H9 (cell line): ENCODE data around the gene ZCCHC7. TPM values are rescaled to one million over a fixed set of nuclear protein-coding genes. Genes with fewer than 3 reads are reported as not detected.

ENCODE experiments used
- DNase-seq: peaks from one replicate; pipeline ENCODE4 v3.0.0-alpha.2; 2017
- H2AFZ ChIP-seq: one replicate; pipeline ENCODE4 v1.6.1; 2013; ENCODE audit warnings: mild to moderate bottlenecking, low read length, control low read depth, moderate library complexity
- H2AK5ac ChIP-seq: 2 replicates; pipeline ENCODE4 v1.6.1; 2013; ENCODE audit warnings: low read length, control low read depth, mixed read lengths; ENCODE audit not compliant: insufficient read length
- H2BK120ac ChIP-seq: one replicate; pipeline ENCODE4 v1.6.1; 2013; ENCODE audit warnings: low read depth, mild to moderate bottlenecking, low read length, control low read depth, inconsistent platforms; ENCODE audit not compliant: poor library complexity, severe bottlenecking
- H2BK12ac ChIP-seq: 2 replicates; pipeline ENCODE4 v1.6.1; 2013; ENCODE audit warnings: low read length, control low read depth, mixed read lengths, low read depth; ENCODE audit not compliant: insufficient read length
- H2BK15ac ChIP-seq: 2 replicates; pipeline ENCODE4 v1.6.1; 2013; ENCODE audit warnings: low read depth, low read length, control low read depth
- H2BK20ac ChIP-seq: one replicate; pipeline ENCODE4 v1.6.1; 2013; ENCODE audit warnings: low read depth, mild to moderate bottlenecking, low read length, control low read depth, inconsistent platforms; ENCODE audit not compliant: poor library complexity, severe bottlenecking
- H2BK5ac ChIP-seq: 2 replicates; pipeline ENCODE4 v1.6.1; 2013; ENCODE audit warnings: low read length, control low read depth, mixed read lengths; ENCODE audit not compliant: insufficient read length
- H3K14ac ChIP-seq: 2 replicates; pipeline ENCODE4 v1.6.1; 2013; ENCODE audit warnings: low read length, control low read depth; ENCODE audit not compliant: insufficient read depth
- H3K18ac ChIP-seq: 2 replicates; pipeline ENCODE4 v1.6.1; 2013; ENCODE audit warnings: low read depth, mild to moderate bottlenecking, mixed read lengths, low read length, control low read depth; ENCODE audit not compliant: insufficient read length
- H3K23ac ChIP-seq: 2 replicates; pipeline ENCODE4 v1.6.1; 2013; ENCODE audit warnings: low read length, control low read depth, mixed read lengths, low read depth; ENCODE audit not compliant: insufficient read length
- H3K23me2 ChIP-seq: 2 replicates; pipeline ENCODE4 v1.6.1; 2013; ENCODE audit warnings: low read depth, mild to moderate bottlenecking, mixed read lengths, low read length, control low read depth; ENCODE audit not compliant: insufficient read length, poor library complexity, severe bottlenecking
- H3K27ac ChIP-seq: 2 replicates; pipeline ENCODE4 v1.5.1; 2013; ENCODE audit warnings: low read length, control low read depth, mixed read lengths, low read depth; ENCODE audit not compliant: insufficient read length
- H3K27me3 ChIP-seq: 2 replicates; pipeline ENCODE4 v1.6.1; 2013; ENCODE audit warnings: low read length, control low read depth, inconsistent platforms; ENCODE audit not compliant: insufficient read depth
- H3K4ac ChIP-seq: 2 replicates; pipeline ENCODE4 v1.6.1; 2013; ENCODE audit warnings: low read depth, mild to moderate bottlenecking, control low read depth, inconsistent platforms, low read length, moderate library complexity
- H3K4me1 ChIP-seq: 2 replicates; pipeline ENCODE4 v1.6.1; 2013; ENCODE audit warnings: low read length, control low read depth, inconsistent platforms; ENCODE audit not compliant: insufficient read depth
- H3K4me2 ChIP-seq: 2 replicates; pipeline ENCODE4 v1.6.1; 2013; ENCODE audit warnings: low read length, control low read depth, mixed read lengths; ENCODE audit not compliant: insufficient read length, insufficient read depth
- H3K56ac ChIP-seq: 2 replicates; pipeline ENCODE4 v1.6.1; 2013; ENCODE audit warnings: low read depth, mild to moderate bottlenecking, mixed read lengths, low read length, control low read depth; ENCODE audit not compliant: insufficient read length
- H3K79me1 ChIP-seq: 2 replicates; pipeline ENCODE4 v1.6.1; 2013; ENCODE audit warnings: low read depth, mild to moderate bottlenecking, moderate library complexity, low read length, control low read depth, inconsistent platforms; ENCODE audit not compliant: insufficient read depth, poor library complexity, severe bottlenecking
- H3K79me2 ChIP-seq: 2 replicates; pipeline ENCODE4 v1.6.1; 2013; ENCODE audit warnings: low read length, control low read depth, inconsistent platforms; ENCODE audit not compliant: insufficient read depth
- H3K9ac ChIP-seq: 2 replicates; pipeline ENCODE4 v1.6.1; 2013; ENCODE audit warnings: low read length, control low read depth, mixed read lengths; ENCODE audit not compliant: insufficient read length; ENCODE audit errors: extremely low read depth
- H3K9me3 ChIP-seq: one replicate; pipeline ENCODE4 v1.6.1; 2013; ENCODE audit warnings: low read depth, low read length, inconsistent platforms; ENCODE audit not compliant: control insufficient read depth
- H3T11ph ChIP-seq: one replicate; pipeline ENCODE4 v1.6.1; 2013; ENCODE audit warnings: mild to moderate bottlenecking, low read length, control low read depth, inconsistent platforms
- H4K20me1 ChIP-seq: one replicate; pipeline ENCODE4 v1.6.1; 2013; ENCODE audit not compliant: control insufficient read depth, insufficient read length, insufficient read depth
- H4K5ac ChIP-seq: 2 replicates; pipeline ENCODE4 v1.6.1; 2013; ENCODE audit warnings: low read depth, mild to moderate bottlenecking, mixed read lengths, low read length, control low read depth; ENCODE audit not compliant: insufficient read length
- H4K8ac ChIP-seq: replicated peaks from 2 replicates; pipeline ENCODE4 v1.6.1; 2013; ENCODE audit warnings: low read length, control low read depth, mixed read lengths, low read depth; ENCODE audit not compliant: insufficient read length
- H4K91ac ChIP-seq: 2 replicates; pipeline ENCODE4 v1.6.1; 2013; ENCODE audit warnings: low read depth, mild to moderate bottlenecking, moderate library complexity, mixed read lengths, low read length, control low read depth; ENCODE audit not compliant: insufficient read length
- H3K27ac Mint-ChIP-seq, 3 experiments: 2 replicates in 2 of 3; 3 replicates in 1 of 3; pipeline ENCODE4 v1.8.0; 2020 to 2021; ENCODE audit warnings: mixed read lengths in 3 of 3, mild to moderate bottlenecking in 1 of 3, moderate library complexity in 1 of 3
- H3K27me3 Mint-ChIP-seq: 2 replicates; pipeline ENCODE4 v1.8.0; 2021; ENCODE audit warnings: low read depth, mild to moderate bottlenecking, moderate library complexity, mixed read lengths
- H3K36me3 Mint-ChIP-seq, 3 experiments: 2 replicates in 2 of 3; 3 replicates in 1 of 3; pipeline ENCODE4 v1.8.0; 2020 to 2021; ENCODE audit warnings: low read depth in 3 of 3, mixed read lengths in 3 of 3; ENCODE audit not compliant: insufficient read depth in 1 of 3
- H3K4me1 Mint-ChIP-seq, 2 experiments: 2 replicates each; pipeline ENCODE4 v1.8.0; 2020; ENCODE audit warnings: mixed read lengths in 2 of 2
- H3K4me3 Mint-ChIP-seq, 2 experiments: 2 replicates in 1 of 2; 3 replicates in 1 of 2; pipeline ENCODE4 v1.8.0; 2020 to 2021; ENCODE audit warnings: mild to moderate bottlenecking in 2 of 2, mixed read lengths in 2 of 2, moderate library complexity in 1 of 2
- H3K9me3 Mint-ChIP-seq, 2 experiments: 2 replicates in 1 of 2; 3 replicates in 1 of 2; pipeline ENCODE4 v1.8.0; 2020; ENCODE audit warnings: mild to moderate bottlenecking in 2 of 2, mixed read lengths in 2 of 2, moderate library complexity in 1 of 2
- WGBS: extraction: QIAGEN DNeasy Blood & Tissue Kit; methylation state at CpG from one replicate; pipeline ENCODE4 v1.1.7; 2013; ENCODE audit warnings: missing lambda C conversion rate, low lambda C conversion rate, mixed read lengths; ENCODE audit not compliant: insufficient read length; ENCODE audit errors: extremely low coverage; 5-methylcytosine and 5-hydroxymethylcytosine counted together
- total RNA-seq: library from RNA; stranded (reverse); gene quantifications from 2 replicates; pipeline ENCODE4 v1.2.1, GENCODE V29; 2021
- TF ChIP-seq, protein P1 (sequence below): fragments of 200-600 bp; sonication (generic); conservative IDR thresholded peaks from 3 replicates; pipeline ENCODE4 v1.8.0; 2021; ENCODE audit warnings: antibody characterized with exemption, mild to moderate bottlenecking

Gene ZCCHC7
- total RNA-seq, 1 experiment from 2014 or later, result 20.3 TPM

DNA sequence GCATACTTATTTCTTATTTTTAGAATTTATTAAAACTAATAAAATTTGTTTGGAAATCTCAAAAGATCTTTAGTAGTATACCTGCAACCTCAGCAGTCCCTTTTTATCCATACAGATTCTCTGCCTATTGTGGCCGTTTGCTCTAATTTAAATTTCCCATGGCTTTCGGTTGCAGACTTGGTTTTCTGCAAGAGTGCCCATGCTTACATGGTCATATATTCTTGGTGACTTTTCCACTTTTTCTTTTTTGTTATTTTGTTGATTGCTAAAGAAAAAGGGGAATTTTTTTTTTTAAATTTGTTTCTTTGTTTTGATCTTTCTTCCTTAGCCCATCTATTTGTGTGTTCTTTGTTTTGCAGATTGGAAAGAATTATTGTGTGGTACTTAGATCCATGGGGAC, 20.6 kb downstream of the ZCCHC7 start:
- Histone ChIP-seq H2BK15ac (no peak overlapping the region), H4K5ac (no peak overlapping the region), H3K9ac (no peak overlapping the region), H3K4me1 (no peaks in the 10 kb centered on the region; the same call in 1 of the 2 replicates), H3K56ac (no peak overlapping the region), H3T11ph (no peak overlapping the region), H2AK5ac (no peak overlapping the region), H2BK20ac (no peak overlapping the region), H4K8ac (no peak overlapping the region), H3K27ac (no peak overlapping the region), H3K79me1 (no peaks in the 10 kb centered on the region), H3K27me3 (no peaks in the 10 kb centered on the region), H3K4ac (no peak overlapping the region), H3K23ac (no peak overlapping the region), H2AFZ (no peak overlapping the region), H3K14ac (no peak overlapping the region), H3K18ac (no peak overlapping the region), H2BK5ac (no peak overlapping the region), H3K79me2 (peaks cover 3% of the 10 kb centered on the region; the same call in 1 of the 2 replicates), H4K91ac (no peak overlapping the region), H3K4me2 (no peak overlapping the region), H2BK12ac (no peak overlapping the region), H4K20me1 (no peaks in the 10 kb centered on the region), H3K23me2 (no peaks in the 10 kb centered on the region), H2BK120ac (no peak overlapping the region), H3K9me3 (no peaks in the 10 kb centered on the region)
- Mint-ChIP-seq H3K36me3 (peaks cover 6 to 9% (median 8%) of the 10 kb centered on the region in 3 experiments), H3K27me3 (no peaks in the 10 kb centered on the region), H3K9me3 (no peaks in the 10 kb centered on the region), H3K4me1 (peaks cover 31 to 38% of the 10 kb centered on the region in 2 experiments), H3K4me3 (no peak overlapping the region), H3K27ac (peak overlapping the region in 1 of 3 experiments; percentile 28; a peak in 2 of 7 replicates)
- DNase-seq, result no peak
- TF ChIP-seq, protein P1, sequence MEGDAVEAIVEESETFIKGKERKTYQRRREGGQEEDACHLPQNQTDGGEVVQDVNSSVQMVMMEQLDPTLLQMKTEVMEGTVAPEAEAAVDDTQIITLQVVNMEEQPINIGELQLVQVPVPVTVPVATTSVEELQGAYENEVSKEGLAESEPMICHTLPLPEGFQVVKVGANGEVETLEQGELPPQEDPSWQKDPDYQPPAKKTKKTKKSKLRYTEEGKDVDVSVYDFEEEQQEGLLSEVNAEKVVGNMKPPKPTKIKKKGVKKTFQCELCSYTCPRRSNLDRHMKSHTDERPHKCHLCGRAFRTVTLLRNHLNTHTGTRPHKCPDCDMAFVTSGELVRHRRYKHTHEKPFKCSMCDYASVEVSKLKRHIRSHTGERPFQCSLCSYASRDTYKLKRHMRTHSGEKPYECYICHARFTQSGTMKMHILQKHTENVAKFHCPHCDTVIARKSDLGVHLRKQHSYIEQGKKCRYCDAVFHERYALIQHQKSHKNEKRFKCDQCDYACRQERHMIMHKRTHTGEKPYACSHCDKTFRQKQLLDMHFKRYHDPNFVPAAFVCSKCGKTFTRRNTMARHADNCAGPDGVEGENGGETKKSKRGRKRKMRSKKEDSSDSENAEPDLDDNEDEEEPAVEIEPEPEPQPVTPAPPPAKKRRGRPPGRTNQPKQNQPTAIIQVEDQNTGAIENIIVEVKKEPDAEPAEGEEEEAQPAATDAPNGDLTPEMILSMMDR, result no peak
- WGBS, result no CpG with 5 or more reads among the region's 2 CpGs
